ENCODE results near the gene NCAN.
"Not testable (repeated sequence)": the region's sequence is repeated elsewhere in the genome, so short reads cannot be mapped to it uniquely, and the experiment has no call there.

Gene NCAN

DNA sequence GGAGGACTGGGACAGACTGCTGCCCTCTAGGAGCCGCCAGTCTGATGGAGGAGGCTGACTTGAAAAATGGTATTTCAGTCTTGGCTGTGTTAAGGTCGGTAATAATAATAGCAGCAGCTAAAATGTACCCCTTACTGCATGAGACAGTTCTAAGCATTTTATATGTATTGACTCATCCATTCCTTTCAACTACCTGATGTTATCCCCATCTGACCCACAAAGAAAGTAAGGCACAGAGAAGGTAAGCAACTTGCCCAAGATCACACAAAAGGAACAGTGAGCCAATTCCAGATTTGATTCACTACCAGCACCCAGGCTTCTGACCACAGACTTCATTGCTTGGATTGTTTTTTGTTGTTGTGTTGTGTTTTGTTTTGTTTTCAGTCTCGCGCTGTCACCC is 4.0 kb downstream of the NCAN start:
- Histone ChIP-seq H3K36me3 (ENCODE audit: control insufficient read depth, insufficient read depth, low read length, severe bottlenecking) (no peaks in the 10 kb centered on the region), H3K4me3 (ENCODE audit: low read length) (no peak overlapping the region), H3K27me3 (replicated peaks; ENCODE audit: control insufficient read depth, insufficient read depth, low read length) (peaks cover 42% of the 10 kb centered on the region), H3K9me3 (ENCODE audit: control insufficient read depth, low read length) (peaks cover 8% of the 10 kb centered on the region), H3K4me1 (ENCODE audit: control insufficient read depth, insufficient read depth, low read length) (no peaks in the 10 kb centered on the region), H3K9ac (ENCODE audit: low read length) (no peak overlapping the region)
- DNase-seq (ENCODE audit: low read depth): no peak

DNA sequence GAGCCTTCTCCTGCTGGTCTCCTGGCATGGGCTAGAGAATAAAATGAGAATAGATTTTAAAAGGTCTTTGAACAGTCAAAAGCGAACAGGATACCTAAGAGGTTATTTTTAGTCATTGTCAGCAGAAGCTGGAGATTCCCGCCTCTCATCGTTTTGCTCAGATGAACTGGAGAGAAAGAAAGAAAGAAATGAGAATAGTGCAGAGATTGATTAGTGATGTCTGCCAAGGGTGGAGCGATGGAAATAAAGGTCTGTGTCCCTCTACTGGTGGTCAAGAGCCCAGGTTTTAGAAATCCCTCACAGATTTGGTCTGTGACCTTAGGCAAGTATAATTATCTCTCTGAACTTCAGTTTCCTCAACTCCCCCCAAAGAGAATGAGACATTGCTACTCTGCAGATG is 5.3 kb downstream of the NCAN start:
- no peak for DNase-seq (ENCODE audit: low read depth)
- Histone ChIP-seq H3K9me3 (ENCODE audit: control insufficient read depth, low read length) (peaks cover 8% of the 10 kb centered on the region), H3K27me3 (replicated peaks; ENCODE audit: control insufficient read depth, insufficient read depth, low read length) (peaks cover 38% of the 10 kb centered on the region)

DNA sequence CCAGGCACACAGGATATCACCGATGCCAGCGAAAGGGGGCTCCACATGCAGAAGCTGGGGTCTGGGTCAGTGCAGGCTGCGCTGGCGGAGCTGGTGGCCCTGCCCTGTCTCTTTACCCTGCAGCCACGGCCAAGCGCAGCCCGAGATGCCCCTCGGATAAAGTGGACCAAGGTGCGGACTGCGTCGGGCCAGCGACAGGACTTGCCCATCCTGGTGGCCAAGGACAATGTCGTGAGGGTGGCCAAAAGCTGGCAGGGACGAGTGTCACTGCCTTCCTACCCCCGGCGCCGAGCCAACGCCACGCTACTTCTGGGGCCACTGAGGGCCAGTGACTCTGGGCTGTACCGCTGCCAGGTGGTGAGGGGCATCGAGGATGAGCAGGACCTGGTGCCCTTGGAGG is 7.2 kb downstream of the NCAN start:
- no peak overlapping the region for H3K4me3 ChIP-seq (ENCODE audit: low read length)
- H3K9ac ChIP-seq (ENCODE audit: low read length): no peak overlapping the region
- H3K36me3 ChIP-seq (ENCODE audit: control insufficient read depth, insufficient read depth, low read length, severe bottlenecking): no peaks in the 10 kb centered on the region
- DNase-seq (ENCODE audit: low read depth): no peak
- peaks cover 32% of the 10 kb centered on the region for H3K27me3 ChIP-seq (replicated peaks; ENCODE audit: control insufficient read depth, insufficient read depth, low read length)
- peaks cover 8% of the 10 kb centered on the region for H3K9me3 ChIP-seq (ENCODE audit: control insufficient read depth, low read length)
- H3K4me1 ChIP-seq (ENCODE audit: control insufficient read depth, insufficient read depth, low read length): no peaks in the 10 kb centered on the region

More for the DNA sequence above, 5.3 kb downstream of the NCAN start:
- no peak overlapping the region for H3K4me3 ChIP-seq (ENCODE audit: low read length)
- no peaks in the 10 kb centered on the region for H3K36me3 ChIP-seq (ENCODE audit: control insufficient read depth, insufficient read depth, low read length, severe bottlenecking)
- H3K9ac ChIP-seq (ENCODE audit: low read length): no peak overlapping the region
- no peaks in the 10 kb centered on the region for H3K4me1 ChIP-seq (ENCODE audit: control insufficient read depth, insufficient read depth, low read length)

DNA sequence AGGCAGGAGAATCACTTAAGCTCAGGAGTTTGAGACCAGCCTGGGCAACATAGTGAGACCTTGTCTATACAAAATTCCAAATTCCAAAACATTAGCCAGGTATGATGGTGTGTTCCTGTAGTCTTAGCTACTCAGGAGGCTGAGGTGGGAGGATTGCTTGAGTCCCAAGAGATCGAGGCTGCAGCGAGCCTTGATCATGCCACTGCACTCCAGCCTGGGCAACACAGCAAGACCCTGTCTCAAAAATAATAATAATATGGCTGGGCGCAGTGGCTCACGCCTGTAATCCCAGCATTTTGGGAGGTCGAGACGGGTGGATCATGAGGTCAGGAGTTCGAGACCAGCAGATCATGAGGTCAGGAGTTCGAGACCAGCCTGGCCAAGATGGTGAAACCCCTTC is 9.2 kb downstream of the NCAN start:
- not testable (repeated sequence) for H3K36me3 ChIP-seq (ENCODE audit: control insufficient read depth, insufficient read depth, low read length, severe bottlenecking); H3K9me3 ChIP-seq (ENCODE audit: control insufficient read depth, low read length); DNase-seq (ENCODE audit: low read depth); H3K9ac ChIP-seq (ENCODE audit: low read length); H3K4me3 ChIP-seq (ENCODE audit: low read length); H3K4me1 ChIP-seq (ENCODE audit: control insufficient read depth, insufficient read depth, low read length)
- H3K27me3 ChIP-seq (replicated peaks; ENCODE audit: control insufficient read depth, insufficient read depth, low read length): peaks cover 32% of the 10 kb centered on the region

DNA sequence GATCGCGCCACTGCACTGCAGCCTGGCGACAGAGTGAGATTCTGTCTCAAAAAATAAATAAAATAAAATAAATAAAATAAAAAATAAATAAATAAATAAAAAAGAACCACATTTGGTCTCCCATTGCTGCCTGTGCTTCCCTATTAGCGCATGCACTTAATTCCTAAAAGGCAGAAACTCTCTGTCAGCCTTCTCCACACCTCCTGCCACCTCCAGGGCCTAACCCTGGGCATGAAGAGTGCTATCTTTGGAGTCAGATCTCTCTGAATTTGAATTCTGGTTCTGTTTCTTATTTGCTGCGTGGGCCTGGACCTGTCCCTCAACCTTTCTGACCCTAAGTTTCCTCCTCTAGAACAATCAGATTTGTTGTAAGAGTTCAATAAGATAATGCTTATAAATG is 11.3 kb downstream of the NCAN start:
- Histone ChIP-seq H3K36me3 (ENCODE audit: control insufficient read depth, insufficient read depth, low read length, severe bottlenecking) (no peaks in the 10 kb centered on the region), H3K4me1 (ENCODE audit: control insufficient read depth, insufficient read depth, low read length) (no peaks in the 10 kb centered on the region)
- no peak for DNase-seq (ENCODE audit: low read depth)

DNA sequence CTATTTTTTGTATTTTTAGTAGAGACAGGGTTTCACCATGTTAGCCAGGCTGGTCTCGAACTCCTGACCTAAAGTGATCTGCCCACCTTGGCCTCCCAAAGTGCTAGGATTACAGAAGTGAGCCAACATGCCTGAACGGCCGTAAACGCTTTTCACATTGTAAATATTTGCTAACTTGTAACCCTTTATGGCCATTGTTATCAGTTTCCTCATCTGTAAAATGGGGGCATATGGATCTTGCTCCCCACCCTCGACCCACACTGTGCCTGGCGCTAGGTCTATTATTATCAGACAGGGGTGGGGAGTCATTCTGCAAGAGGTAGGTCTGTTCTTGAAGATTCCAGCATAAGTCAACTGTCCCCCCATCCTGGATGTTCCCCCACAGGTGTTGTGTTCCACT is 11.9 kb downstream of the NCAN start:
- Histone ChIP-seq H3K4me3 (ENCODE audit: low read length) (no peak overlapping the region), H3K36me3 (ENCODE audit: control insufficient read depth, insufficient read depth, low read length, severe bottlenecking) (no peaks in the 10 kb centered on the region), H3K9me3 (ENCODE audit: control insufficient read depth, low read length) (no peaks in the 10 kb centered on the region), H3K9ac (ENCODE audit: low read length) (no peak overlapping the region), H3K27me3 (replicated peaks; ENCODE audit: control insufficient read depth, insufficient read depth, low read length) (peaks cover 56% of the 10 kb centered on the region), H3K4me1 (ENCODE audit: control insufficient read depth, insufficient read depth, low read length) (no peaks in the 10 kb centered on the region)
- no peak for DNase-seq (ENCODE audit: low read depth)

More for the DNA sequence above, 11.3 kb downstream of the NCAN start:
- H3K4me3 ChIP-seq (ENCODE audit: low read length): no peak overlapping the region
- H3K9ac ChIP-seq (ENCODE audit: low read length): no peak overlapping the region
- no peaks in the 10 kb centered on the region for H3K9me3 ChIP-seq (ENCODE audit: control insufficient read depth, low read length)
- peaks cover 51% of the 10 kb centered on the region for H3K27me3 ChIP-seq (replicated peaks; ENCODE audit: control insufficient read depth, insufficient read depth, low read length)

DNA sequence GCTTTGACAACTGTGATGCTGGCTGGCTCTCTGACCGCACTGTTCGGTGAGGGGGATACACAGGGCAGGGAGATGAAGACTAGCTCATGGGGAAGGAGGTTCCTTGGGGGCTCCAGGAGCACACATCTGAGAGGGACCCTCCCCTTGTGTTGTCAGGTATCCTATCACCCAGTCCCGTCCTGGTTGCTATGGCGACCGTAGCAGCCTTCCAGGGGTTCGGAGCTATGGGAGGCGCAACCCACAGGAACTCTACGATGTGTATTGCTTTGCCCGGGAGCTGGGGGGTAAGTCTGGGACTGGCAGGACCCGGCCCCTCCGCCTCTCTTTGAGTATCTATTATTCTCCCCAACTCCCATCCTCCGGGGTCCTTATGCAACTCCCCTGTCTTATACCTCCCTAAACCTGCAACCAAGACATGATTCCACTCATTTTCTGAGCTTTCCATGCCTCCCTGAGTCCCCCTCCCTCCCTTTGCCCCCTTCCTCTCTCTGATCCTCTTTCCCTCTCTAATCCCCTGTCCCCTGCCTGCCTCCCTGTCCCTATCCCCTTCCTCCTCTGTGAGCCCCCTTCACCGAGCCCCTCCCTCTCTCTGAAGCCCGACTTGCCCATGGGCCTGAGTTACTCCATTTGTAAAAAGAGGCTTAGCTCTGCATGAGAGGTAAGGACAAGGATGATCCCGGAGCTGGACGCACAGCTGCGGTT is 12.5 kb downstream of the NCAN start:
- DNase-seq (ENCODE audit: low read depth): no peak
- Histone ChIP-seq H3K36me3 (ENCODE audit: control insufficient read depth, insufficient read depth, low read length, severe bottlenecking) (no peaks in the 10 kb centered on the region), H3K9ac (ENCODE audit: low read length) (no peak overlapping the region), H3K4me1 (ENCODE audit: control insufficient read depth, insufficient read depth, low read length) (no peaks in the 10 kb centered on the region), H3K4me3 (ENCODE audit: low read length) (no peak overlapping the region), H3K27me3 (replicated peaks; ENCODE audit: control insufficient read depth, insufficient read depth, low read length) (peaks cover 62% of the 10 kb centered on the region), H3K9me3 (ENCODE audit: control insufficient read depth, low read length) (no peaks in the 10 kb centered on the region)

DNA sequence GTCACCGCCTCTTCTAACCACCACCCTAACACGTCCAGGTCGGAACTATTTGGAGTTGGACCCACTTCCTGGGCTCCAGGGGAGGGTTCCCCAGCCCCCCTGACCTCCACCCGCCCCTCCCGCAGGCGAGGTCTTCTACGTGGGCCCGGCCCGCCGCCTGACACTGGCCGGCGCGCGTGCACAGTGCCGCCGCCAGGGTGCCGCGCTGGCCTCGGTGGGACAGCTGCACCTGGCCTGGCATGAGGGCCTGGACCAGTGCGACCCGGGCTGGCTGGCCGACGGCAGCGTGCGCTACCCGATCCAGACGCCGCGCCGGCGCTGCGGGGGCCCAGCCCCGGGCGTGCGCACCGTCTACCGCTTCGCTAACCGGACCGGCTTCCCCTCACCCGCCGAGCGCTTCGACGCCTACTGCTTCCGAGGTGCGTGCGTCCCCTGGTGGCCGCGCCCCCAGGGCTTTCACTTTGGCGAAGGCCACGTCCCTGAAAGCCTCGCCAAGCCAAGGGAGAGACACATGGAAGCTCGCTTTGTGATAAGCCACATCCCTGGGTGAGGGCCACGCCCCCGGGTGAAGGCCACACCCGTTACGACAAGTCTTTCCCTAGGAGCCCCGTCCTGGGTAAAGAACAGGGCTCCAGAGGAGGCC is 13.2 kb downstream of the NCAN start:
- Histone ChIP-seq H3K9ac (ENCODE audit: low read length) (no peak overlapping the region), H3K4me3 (ENCODE audit: low read length) (peak overlapping the region; percentile 47), H3K36me3 (ENCODE audit: control insufficient read depth, insufficient read depth, low read length, severe bottlenecking) (no peaks in the 10 kb centered on the region), H3K4me1 (ENCODE audit: control insufficient read depth, insufficient read depth, low read length) (no peaks in the 10 kb centered on the region), H3K9me3 (ENCODE audit: control insufficient read depth, low read length) (no peaks in the 10 kb centered on the region), H3K27me3 (replicated peaks; ENCODE audit: control insufficient read depth, insufficient read depth, low read length) (peaks cover 65% of the 10 kb centered on the region)
- peak; percentile 60 for DNase-seq (ENCODE audit: low read depth)

DNA sequence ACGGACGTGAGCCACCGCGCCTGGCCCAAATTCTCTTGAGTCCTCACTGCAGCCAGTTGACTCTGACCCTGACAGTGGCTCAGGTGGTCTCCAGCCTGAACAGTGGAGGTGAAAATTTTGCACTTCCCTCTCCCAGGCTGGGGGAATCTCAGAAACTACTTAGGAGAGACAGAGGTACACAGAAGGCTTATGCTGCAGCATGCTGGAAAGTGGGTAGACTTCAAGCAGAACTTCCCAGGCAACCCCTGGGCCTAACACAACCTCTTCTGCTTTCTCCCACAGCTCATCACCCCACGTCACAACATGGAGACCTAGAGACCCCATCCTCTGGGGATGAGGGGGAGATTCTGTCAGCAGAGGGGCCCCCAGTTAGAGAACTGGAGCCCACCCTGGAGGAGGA is 14.4 kb downstream of the NCAN start:
- Histone ChIP-seq H3K36me3 (ENCODE audit: control insufficient read depth, insufficient read depth, low read length, severe bottlenecking) (no peaks in the 10 kb centered on the region), H3K9me3 (ENCODE audit: control insufficient read depth, low read length) (no peaks in the 10 kb centered on the region), H3K27me3 (replicated peaks; ENCODE audit: control insufficient read depth, insufficient read depth, low read length) (peaks cover 68% of the 10 kb centered on the region), H3K4me3 (ENCODE audit: low read length) (no peak overlapping the region), H3K9ac (ENCODE audit: low read length) (no peak overlapping the region), H3K4me1 (ENCODE audit: control insufficient read depth, insufficient read depth, low read length) (no peaks in the 10 kb centered on the region)
- DNase-seq (ENCODE audit: low read depth): no peak

DNA sequence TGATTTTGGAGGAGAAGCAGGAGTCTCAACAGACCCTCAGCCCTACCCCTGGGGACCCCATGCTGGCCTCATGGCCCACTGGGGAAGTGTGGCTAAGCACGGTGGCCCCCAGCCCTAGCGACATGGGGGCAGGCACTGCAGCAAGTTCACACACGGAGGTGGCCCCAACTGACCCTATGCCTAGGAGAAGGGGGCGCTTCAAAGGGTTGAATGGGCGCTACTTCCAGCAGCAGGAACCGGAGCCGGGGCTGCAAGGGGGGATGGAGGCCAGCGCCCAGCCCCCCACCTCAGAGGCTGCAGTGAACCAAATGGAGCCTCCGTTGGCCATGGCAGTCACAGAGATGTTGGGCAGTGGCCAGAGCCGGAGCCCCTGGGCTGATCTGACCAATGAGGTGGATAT is 14.9 kb downstream of the NCAN start:
- DNase-seq (ENCODE audit: low read depth): no peak
- H3K9me3 ChIP-seq (ENCODE audit: control insufficient read depth, low read length): no peaks in the 10 kb centered on the region
- H3K4me1 ChIP-seq (ENCODE audit: control insufficient read depth, insufficient read depth, low read length): no peaks in the 10 kb centered on the region
- H3K27me3 ChIP-seq (replicated peaks; ENCODE audit: control insufficient read depth, insufficient read depth, low read length): peaks cover 72% of the 10 kb centered on the region
- H3K4me3 ChIP-seq (ENCODE audit: low read length): no peak overlapping the region
- H3K9ac ChIP-seq (ENCODE audit: low read length): no peak overlapping the region
- H3K36me3 ChIP-seq (ENCODE audit: control insufficient read depth, insufficient read depth, low read length, severe bottlenecking): no peaks in the 10 kb centered on the region

DNA sequence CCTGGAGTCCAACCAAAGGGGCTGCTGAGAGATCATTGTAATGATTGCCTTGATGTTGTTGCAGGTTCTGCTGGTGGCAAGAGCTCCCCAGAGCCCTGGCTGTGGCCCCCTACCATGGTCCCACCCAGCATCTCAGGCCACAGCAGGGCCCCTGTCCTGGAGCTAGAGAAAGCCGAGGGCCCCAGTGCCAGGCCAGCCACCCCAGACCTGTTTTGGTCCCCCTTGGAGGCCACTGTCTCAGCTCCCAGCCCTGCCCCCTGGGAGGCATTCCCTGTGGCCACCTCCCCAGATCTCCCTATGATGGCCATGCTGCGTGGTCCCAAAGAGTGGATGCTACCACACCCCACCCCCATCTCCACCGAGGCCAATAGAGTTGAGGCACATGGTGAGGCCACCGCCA is 15.5 kb downstream of the NCAN start:
- no peak overlapping the region for H3K4me3 ChIP-seq (ENCODE audit: low read length)
- no peak overlapping the region for H3K9ac ChIP-seq (ENCODE audit: low read length)
- H3K4me1 ChIP-seq (ENCODE audit: control insufficient read depth, insufficient read depth, low read length): no peaks in the 10 kb centered on the region
- peaks cover 70% of the 10 kb centered on the region for H3K27me3 ChIP-seq (replicated peaks; ENCODE audit: control insufficient read depth, insufficient read depth, low read length)
- H3K36me3 ChIP-seq (ENCODE audit: control insufficient read depth, insufficient read depth, low read length, severe bottlenecking): no peaks in the 10 kb centered on the region
- H3K9me3 ChIP-seq (ENCODE audit: control insufficient read depth, low read length): no peaks in the 10 kb centered on the region
- DNase-seq (ENCODE audit: low read depth): no peak

DNA sequence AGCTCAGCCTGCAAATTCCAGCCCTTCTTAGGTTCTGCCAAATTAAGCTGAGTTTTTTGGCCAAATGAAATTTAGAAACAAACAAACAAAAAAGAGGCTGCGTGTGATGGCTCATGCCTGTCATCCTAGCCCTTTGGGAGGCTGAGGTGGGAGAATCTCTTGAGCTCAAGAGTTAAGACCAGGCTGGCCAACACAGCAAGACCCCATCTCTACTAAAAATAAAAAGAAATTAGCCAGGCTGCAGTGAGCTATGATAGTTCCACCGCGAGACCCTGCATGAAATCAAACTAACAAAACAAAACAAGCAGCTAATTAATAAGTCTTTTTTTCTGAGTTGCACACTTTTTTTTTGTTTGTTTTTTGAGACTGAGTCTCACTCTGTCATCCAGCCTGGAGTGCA is 17.9 kb downstream of the NCAN start:
- Histone ChIP-seq H3K4me3 (ENCODE audit: low read length) (no peak overlapping the region), H3K36me3 (ENCODE audit: control insufficient read depth, insufficient read depth, low read length, severe bottlenecking) (no peaks in the 10 kb centered on the region), H3K27me3 (replicated peaks; ENCODE audit: control insufficient read depth, insufficient read depth, low read length) (peaks cover 55% of the 10 kb centered on the region), H3K9me3 (ENCODE audit: control insufficient read depth, low read length) (peaks cover 16% of the 10 kb centered on the region), H3K9ac (ENCODE audit: low read length) (no peak overlapping the region), H3K4me1 (ENCODE audit: control insufficient read depth, insufficient read depth, low read length) (no peaks in the 10 kb centered on the region)
- no peak for DNase-seq (ENCODE audit: low read depth)
